ENCODE results near the gene BAHD1. TPM values are rescaled to one million over a fixed set of nuclear protein-coding genes. Genes with fewer than 3 reads are reported as not detected.

The BAHD1 gene
- total RNA-seq, 1 experiment from 2014 or later, result 40.6 TPM

DNA sequence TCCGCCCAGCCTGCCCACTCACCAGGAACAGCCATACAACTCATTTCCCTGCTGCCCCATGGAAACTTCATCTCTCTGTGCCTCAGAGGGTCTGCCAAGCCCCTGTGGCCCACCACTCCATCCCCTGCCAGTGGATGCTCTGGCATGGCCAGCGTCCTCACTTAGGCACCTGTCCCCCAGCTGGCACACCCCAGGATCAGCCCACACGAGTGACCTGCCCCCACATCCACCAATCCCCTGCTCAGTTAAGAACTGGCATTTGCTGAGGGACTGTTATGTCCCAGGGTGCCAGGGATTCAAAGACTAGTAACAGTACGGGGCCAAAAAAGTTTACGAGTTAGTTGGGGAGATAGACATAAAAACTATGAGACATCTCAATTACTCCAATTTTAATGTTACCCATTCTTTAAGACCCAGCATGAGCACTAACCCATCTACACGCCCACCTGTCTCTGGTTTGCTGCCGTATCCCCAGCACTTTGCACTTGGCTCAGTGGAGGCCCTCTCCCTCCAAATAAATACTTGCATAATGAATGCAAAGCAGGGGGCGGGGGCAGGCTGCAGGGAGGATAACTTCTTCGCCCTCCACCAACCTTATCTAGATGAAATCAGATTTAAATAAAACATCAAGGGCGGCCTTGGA, 11.6 kb upstream of the BAHD1 start:
- no TSS peak for BruUV-seq (replicated peaks)
- H3K4me3 ChIP-seq (ENCODE audit: low read depth in 2 of 2, low read length in 2 of 2), result no peak overlapping the region
- no peaks in the 10 kb centered on the region for H3K36me3 ChIP-seq (ENCODE audit: control insufficient read depth, insufficient read depth, low read length)
- H3K27me3 ChIP-seq (ENCODE audit: control insufficient read depth, insufficient read depth, low read length), result no peaks in the 10 kb centered on the region
- POLR2A ChIA-PET, result no interaction called here
- intact Hi-C loops (cut with micrococcal nuclease; ENCODE audit: unreplicated experiment) (no loop called here), in situ Hi-C loops (cut with HindIII; ENCODE audit: low pct_unique_long_range_greater_than_20kb, low sequenced_read_pairs) (no loop called here)
- H3K4me1 ChIP-seq (ENCODE audit: control insufficient read depth, insufficient read depth, low read length), result no peaks in the 10 kb centered on the region
- no peak overlapping the region for H3K27ac ChIP-seq (ENCODE audit: low read length)
- TF ChIP-seq, protein P1, sequence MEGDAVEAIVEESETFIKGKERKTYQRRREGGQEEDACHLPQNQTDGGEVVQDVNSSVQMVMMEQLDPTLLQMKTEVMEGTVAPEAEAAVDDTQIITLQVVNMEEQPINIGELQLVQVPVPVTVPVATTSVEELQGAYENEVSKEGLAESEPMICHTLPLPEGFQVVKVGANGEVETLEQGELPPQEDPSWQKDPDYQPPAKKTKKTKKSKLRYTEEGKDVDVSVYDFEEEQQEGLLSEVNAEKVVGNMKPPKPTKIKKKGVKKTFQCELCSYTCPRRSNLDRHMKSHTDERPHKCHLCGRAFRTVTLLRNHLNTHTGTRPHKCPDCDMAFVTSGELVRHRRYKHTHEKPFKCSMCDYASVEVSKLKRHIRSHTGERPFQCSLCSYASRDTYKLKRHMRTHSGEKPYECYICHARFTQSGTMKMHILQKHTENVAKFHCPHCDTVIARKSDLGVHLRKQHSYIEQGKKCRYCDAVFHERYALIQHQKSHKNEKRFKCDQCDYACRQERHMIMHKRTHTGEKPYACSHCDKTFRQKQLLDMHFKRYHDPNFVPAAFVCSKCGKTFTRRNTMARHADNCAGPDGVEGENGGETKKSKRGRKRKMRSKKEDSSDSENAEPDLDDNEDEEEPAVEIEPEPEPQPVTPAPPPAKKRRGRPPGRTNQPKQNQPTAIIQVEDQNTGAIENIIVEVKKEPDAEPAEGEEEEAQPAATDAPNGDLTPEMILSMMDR (IDR thresholded peaks at IDR 0.05), result no peak
- no peak for TF ChIP-seq TCF7L2 (IDR thresholded peaks at IDR 0.05; ENCODE audit: low read depth, low read length)
- CTCF ChIA-PET, result no interaction called here
- H3K9me3 ChIP-seq (ENCODE audit: control insufficient read depth, insufficient read depth, low read depth, low read length), result no peaks in the 10 kb centered on the region
- DNase-seq (ENCODE audit: low read depth, low spot score) (no peak), ATAC-seq (no peak)

DNA sequence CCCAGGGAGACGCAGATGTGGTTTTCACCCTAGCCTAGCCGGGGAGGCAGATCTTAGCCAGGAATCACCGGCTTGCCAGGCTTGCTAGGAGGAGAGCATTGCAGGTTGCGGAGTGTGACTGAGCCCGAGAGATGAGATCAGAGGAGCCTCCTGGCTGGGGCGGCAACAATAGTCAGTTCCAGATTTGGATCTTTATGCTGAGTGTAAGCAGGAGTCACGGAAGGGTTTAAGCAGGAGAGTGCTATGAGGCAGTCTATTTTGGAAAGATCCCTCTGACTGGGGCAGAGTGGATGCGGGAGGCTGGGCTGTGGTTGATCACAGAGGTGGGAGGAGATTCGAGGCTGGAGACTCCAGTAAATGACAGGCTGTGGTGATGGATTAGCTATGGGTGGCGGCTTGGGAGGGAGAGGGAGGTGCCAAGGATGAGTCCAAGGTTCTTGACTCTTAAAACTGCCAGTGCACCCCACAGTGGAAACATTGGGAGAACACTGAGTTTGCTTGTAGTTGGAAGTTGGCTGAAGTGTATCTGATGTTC, 10.4 kb upstream of the BAHD1 start:
- in situ Hi-C loops (cut with HindIII; ENCODE audit: low pct_unique_long_range_greater_than_20kb, low sequenced_read_pairs), result no loop called here
- BruUV-seq (replicated peaks), result no TSS peak

DNA sequence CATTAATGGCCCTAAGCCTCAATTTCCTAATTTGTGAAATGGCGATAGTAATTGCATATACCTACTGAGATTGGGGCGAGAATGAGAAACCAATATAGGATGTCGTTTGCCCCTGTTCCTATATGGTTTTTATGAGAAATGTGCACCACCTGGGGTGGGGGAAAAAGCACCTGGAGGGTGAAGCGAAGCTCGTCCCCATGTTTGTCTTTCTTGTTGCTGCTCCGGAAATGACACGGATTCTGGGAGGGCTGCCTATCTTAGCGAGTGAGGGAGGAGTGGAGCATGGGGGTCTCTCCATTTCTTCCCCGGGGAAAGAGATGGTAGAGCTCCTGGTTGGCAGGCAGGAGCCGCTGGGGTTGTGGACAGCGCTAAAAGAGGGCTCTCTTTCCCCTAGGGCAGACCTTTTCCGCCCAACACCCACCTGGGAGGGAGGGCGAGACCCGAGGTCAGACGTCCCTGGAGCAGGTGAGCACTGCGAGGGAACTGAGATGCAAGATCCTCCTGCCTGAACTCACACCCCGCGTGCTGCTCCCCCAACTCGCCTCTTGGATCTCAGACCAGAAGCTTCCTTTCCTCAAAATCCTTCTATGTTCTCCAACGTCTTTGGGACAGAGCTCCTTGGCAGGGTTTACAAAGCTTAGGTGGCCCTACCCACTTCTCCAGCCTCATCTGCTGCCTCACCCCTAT, 5.6 kb upstream of the BAHD1 start:
- DNase-seq (ENCODE audit: low read depth, low spot score), result no peak
- no peaks in the 10 kb centered on the region for H3K27me3 ChIP-seq (ENCODE audit: control insufficient read depth, insufficient read depth, low read length)
- no peaks in the 10 kb centered on the region for H3K9me3 ChIP-seq (ENCODE audit: control insufficient read depth, insufficient read depth, low read depth, low read length)
- intact Hi-C loops (cut with micrococcal nuclease; ENCODE audit: unreplicated experiment), result no loop called here
- CTCF ChIA-PET, result no interaction called here
- POLR2A ChIA-PET, result no interaction called here
- TF ChIP-seq POLR2AphosphoS5 (IDR thresholded peaks at IDR 0.05; ENCODE audit: low read depth, low read length) (no peak), SIN3A (IDR thresholded peaks at IDR 0.05; ENCODE audit: borderline replicate concordance, insufficient read depth, low read depth, low read length) (no peak), TCF7L2 (IDR thresholded peaks at IDR 0.05; ENCODE audit: low read depth, low read length) (no peak)
- TF ChIP-seq, protein P1 (IDR thresholded peaks at IDR 0.05), result no peak
- TF ChIP-seq, protein P2, sequence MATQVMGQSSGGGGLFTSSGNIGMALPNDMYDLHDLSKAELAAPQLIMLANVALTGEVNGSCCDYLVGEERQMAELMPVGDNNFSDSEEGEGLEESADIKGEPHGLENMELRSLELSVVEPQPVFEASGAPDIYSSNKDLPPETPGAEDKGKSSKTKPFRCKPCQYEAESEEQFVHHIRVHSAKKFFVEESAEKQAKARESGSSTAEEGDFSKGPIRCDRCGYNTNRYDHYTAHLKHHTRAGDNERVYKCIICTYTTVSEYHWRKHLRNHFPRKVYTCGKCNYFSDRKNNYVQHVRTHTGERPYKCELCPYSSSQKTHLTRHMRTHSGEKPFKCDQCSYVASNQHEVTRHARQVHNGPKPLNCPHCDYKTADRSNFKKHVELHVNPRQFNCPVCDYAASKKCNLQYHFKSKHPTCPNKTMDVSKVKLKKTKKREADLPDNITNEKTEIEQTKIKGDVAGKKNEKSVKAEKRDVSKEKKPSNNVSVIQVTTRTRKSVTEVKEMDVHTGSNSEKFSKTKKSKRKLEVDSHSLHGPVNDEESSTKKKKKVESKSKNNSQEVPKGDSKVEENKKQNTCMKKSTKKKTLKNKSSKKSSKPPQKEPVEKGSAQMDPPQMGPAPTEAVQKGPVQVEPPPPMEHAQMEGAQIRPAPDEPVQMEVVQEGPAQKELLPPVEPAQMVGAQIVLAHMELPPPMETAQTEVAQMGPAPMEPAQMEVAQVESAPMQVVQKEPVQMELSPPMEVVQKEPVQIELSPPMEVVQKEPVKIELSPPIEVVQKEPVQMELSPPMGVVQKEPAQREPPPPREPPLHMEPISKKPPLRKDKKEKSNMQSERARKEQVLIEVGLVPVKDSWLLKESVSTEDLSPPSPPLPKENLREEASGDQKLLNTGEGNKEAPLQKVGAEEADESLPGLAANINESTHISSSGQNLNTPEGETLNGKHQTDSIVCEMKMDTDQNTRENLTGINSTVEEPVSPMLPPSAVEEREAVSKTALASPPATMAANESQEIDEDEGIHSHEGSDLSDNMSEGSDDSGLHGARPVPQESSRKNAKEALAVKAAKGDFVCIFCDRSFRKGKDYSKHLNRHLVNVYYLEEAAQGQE (IDR thresholded peaks at IDR 0.05; ENCODE audit: insufficient read depth in 1 of 2, low read depth in 2 of 2, low read length in 1 of 2), result no peak
- peaks cover 38% of the 10 kb centered on the region for H3K4me1 ChIP-seq (ENCODE audit: control insufficient read depth, insufficient read depth, low read length)
- no peaks in the 10 kb centered on the region for H3K36me3 ChIP-seq (ENCODE audit: control insufficient read depth, insufficient read depth, low read length)
- no TSS peak for BruUV-seq (replicated peaks)
- ATAC-seq, result no peak
- H3K27ac ChIP-seq (ENCODE audit: low read length), result no peak overlapping the region
- in situ Hi-C loops (cut with HindIII; ENCODE audit: low pct_unique_long_range_greater_than_20kb, low sequenced_read_pairs), result no loop called here
- H3K4me3 ChIP-seq (ENCODE audit: low read depth in 2 of 2, low read length in 2 of 2), result no peak overlapping the region

More for the DNA sequence above, 10.4 kb upstream of the BAHD1 start:
- no peaks in the 10 kb centered on the region for H3K36me3 ChIP-seq (ENCODE audit: control insufficient read depth, insufficient read depth, low read length)
- CTCF ChIA-PET, result no interaction called here
- H3K9me3 ChIP-seq (ENCODE audit: control insufficient read depth, insufficient read depth, low read depth, low read length), result no peaks in the 10 kb centered on the region
- TF ChIP-seq SIN3A (IDR thresholded peaks at IDR 0.05; ENCODE audit: borderline replicate concordance, insufficient read depth, low read depth, low read length) (no peak), POLR2AphosphoS5 (IDR thresholded peaks at IDR 0.05; ENCODE audit: low read depth, low read length) (no peak)
- DNase-seq (ENCODE audit: low read depth, low spot score) (no peak), ATAC-seq (peak; percentile 47)
- no peak overlapping the region for H3K27ac ChIP-seq (ENCODE audit: low read length)
- H3K4me1 ChIP-seq (ENCODE audit: control insufficient read depth, insufficient read depth, low read length), result no peaks in the 10 kb centered on the region
- H3K27me3 ChIP-seq (ENCODE audit: control insufficient read depth, insufficient read depth, low read length), result no peaks in the 10 kb centered on the region
- intact Hi-C loops (cut with micrococcal nuclease; ENCODE audit: unreplicated experiment), result no loop called here
- H3K4me3 ChIP-seq (ENCODE audit: low read depth in 2 of 2, low read length in 2 of 2), result no peak overlapping the region
- POLR2A ChIA-PET, result interaction anchor here (0.7 kb wide), 1 partner anchor 109 kb away, joined by 7 read pairs; no protein-coding TSS in a partner anchor

Measured in Panc1 (cell line).